Raji (cell line): ENCODE results near the gene WFDC1.

Experiments used
- POLR2A ChIP-seq: IDR thresholded peaks from 2 replicates; pipeline ENCODE4 v1.6.1; 2011; ENCODE audit warnings: low read depth, low read length, control low read depth; ENCODE audit not compliant: insufficient read depth

WFDC1 gene

GRCh38 chr16:84307209-84307954 is 12.7 kb downstream of the WFDC1 start:
- TF ChIP-seq POLR2A = no peak

DNA sequence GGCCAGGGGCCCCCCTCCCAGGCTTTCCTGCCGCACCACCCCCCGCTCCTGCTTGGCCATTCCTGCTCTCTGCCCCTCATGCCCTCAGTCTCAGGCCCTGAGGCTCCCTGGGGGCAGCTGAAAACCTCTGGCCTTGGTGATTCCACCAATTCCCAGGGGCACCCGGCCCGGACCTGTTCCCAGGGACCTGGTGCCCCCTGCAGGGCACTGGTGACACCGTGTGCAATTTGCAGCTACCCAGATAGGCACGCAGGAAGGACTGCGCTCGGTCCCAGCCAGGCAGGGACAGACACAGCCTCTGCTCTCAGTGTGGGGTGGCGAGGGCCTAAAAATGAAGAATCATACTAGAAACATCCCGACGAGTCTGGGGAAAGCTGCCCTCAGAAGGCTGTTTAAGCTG is 13.4 kb downstream of the WFDC1 start:
- TF ChIP-seq POLR2A = no peak

DNA sequence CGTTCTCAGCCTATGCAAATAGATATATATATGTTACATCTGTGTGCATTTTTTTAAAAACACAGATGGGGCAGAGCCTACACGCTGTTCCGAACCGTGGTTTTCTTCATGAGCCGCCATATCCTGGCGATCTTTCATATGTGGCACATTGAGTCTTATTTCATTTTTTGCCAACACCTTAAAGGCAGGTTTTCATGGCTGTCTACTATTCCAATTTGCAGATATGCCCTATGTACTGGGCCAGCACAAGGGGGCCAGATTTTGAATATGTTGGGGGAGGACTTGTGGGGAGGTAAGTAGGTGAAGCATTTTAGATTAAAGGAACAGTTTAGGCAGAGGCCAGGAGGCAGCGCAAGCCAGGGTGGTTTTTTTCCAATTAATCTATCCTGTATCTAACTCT is 16.0 kb downstream of the WFDC1 start:
- TF ChIP-seq POLR2A = no peak

- TF ChIP-seq POLR2A = no peak
These were observed 18.2 kb downstream of the WFDC1 start for GRCh38 chr16:84312783-84313382.

DNA sequence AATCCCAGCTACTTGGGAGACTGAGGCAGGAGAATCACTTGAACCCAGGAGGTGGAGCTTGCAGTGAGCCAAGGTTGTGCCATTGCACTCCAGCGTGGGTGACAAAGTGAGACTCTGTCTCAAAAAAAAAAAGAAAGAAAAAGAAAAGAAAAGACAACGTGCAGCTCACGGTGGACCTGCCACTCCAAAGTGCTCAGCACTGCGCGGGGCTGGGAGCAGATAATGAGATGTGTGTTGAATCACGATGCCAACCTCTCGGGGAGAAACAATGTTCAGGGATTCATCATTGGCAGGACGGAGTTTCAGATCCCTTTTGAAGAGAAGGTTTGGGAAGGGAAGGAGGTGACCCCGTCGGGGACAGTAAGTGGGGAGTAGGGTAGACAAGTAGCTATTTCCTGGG is 19.2 kb downstream of the WFDC1 start:
- no peak for TF ChIP-seq POLR2A

- TF ChIP-seq POLR2A = no peak
These were observed 19.7 kb downstream of the WFDC1 start for GRCh38 chr16:84314373-84314772.

- TF ChIP-seq POLR2A = no peak
These were observed 20.1 kb downstream of the WFDC1 start for GRCh38 chr16:84314814-84315213.

- no peak for TF ChIP-seq POLR2A
These were observed 20.7 kb downstream of the WFDC1 start for GRCh38 chr16:84315422-84315821.

DNA sequence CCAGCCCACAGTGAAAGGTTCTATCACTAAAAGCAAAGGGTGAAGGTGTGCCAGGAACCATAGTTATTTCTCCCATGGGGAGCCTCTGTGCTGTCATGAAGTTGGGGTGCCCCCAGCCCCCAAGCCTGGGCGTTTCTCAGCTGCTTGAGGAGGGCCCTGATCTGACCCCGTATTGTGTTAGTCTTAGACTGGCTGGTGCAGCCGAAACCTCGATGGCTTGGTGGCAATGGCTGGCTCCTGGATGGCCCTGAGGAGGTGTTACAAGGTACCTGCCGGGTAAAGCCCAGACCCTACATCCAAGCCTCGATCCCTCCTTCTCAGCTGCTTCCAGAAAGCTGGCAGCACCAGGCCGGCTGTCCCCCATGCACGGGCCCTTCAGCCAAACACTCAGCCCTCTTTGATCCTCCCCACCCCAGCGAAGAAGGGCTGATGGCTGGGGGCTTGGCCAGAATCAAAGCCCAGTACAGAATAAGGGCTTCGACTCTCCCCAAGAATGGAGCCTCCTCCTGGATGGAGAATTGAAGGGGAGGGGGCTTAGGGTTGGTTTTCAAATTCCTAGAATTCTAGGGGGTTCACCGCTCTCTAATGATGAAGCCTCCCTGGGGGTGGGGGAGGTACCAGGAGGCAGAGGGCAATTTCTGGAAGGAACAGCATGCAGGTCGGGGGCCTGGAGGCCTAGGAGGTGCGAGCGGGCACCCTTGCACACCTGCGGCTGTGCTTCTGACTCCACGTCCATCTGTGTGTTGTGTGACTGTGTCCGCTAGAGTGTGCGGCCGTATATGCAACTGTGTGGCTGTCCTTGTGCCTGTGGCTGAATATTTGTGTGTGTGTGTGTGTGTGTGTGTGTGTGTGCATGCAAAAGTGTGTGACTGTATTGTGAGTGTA is 23.7 kb downstream of the WFDC1 start:
- TF ChIP-seq POLR2A = no peak

DNA sequence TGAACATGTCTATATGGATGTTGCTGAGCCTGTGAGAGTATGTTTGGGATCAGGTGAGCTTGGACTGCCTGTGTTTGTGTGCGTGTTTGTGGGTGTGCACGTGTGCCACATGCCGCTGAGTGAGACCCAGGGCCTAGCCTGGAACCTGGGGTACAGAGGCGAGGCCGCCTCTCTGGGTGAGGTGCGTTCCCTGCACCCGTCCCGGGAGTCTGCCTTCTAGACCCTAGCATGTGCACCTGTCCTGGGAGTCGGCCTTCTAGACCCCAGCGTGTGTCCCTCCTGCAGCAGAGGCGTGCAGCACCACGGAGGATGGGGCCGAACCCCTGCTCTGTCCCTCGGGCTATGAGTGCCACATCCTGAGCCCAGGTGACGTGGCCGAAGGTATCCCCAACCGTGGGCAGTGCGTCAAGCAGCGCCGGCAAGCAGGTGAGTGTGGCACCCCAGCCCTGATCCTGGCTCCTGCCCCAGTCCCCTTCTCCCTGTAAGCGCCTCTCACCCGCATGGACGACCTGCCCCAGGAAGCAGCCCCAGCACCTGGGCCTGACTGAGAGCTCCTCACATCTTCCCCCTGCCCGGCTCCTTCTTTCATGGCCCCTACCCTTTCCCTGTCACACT is 24.6 kb downstream of the WFDC1 start:
- no peak for TF ChIP-seq POLR2A

DNA sequence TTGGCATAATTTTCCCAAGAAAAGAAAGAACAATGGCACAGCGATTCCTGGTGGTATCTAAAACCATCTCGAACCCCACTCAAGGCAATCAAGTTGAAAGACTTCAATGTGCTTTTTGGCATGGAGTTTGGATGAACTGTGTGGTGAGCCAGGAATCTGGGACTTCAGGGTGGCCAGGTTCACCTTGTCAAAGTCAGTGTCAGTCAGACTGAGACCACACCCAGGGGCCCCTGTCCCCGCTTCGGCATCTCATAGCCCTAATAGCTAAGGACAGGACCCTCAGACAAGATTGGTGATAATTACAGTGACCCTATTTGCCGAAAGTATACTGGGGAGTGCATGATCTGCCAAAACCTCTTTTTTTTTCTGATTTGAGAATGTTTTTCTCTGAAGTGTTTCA is 25.8 kb downstream of the WFDC1 start:
- TF ChIP-seq POLR2A = no peak

DNA sequence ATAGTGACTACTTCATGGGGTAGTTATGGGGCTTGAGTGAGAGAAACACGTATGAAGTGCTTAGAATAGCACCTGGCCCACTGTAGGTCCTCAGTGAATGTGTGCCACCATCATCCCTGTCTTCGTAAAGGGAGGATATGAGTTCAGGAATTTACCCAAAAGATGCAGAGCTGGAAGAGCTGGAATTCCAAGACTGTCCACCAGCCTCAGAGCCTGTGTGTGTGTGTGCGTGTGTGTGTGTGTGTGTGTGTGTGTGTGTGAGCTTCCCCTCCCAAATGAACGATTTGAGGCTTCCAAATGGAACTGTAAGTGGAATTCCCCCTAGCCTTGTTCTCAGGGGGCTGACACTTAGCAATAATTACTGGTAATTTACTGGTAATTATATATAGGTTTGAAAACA is 27.3 kb downstream of the WFDC1 start:
- TF ChIP-seq POLR2A = no peak

DNA sequence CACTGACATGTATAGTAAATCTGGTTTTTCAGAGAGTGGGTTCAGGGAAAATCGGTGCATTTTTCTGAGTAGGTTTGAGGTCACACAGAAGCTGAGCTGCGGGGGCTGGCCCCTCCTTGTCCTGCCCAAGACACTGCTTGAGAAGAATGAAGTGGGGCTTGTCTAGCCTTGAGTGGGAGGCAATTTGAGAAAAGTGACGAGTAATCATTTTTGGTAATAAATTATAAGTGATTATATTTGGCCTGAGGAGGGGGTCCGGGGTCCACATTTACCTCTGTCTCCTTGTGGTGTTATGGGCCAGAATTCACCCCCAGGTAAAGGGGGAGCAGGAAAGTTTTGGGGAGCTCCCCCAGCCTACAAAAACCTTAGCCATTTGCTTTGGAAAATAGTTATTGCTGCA is 28.1 kb downstream of the WFDC1 start:
- no peak for TF ChIP-seq POLR2A

DNA sequence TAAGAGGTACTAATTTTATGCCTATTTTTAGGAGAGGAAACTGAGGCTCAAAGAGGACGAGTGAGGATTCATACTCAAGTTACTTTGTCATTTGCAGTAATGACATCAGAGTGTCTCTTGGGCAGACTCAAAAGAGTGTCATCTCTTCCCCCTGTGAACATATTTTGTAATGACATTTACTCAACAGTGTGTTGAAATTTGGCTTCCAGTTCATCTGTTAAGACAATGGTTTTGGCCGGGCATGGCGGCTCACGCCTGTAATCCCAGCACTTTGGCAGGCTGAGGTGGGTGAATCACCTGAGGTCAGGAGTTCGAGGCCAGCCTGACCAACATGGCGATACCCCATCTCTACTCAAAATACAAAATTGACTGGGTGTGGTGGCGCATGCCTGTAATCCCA is 28.9 kb downstream of the WFDC1 start:
- TF ChIP-seq POLR2A = no peak
